GM21360 (cell line): ENCODE measurements around the gene SYNE1.
"Not testable (repeated sequence)": the region's sequence is repeated elsewhere in the genome, so short reads cannot be mapped to it uniquely, and the experiment has no call there.

Experiments
- ATAC-seq: cut with Tn5 transposase; IDR thresholded peaks from one replicate; pipeline ENCODE4 v1.9.1; 2021; ENCODE audit warnings: mild to moderate bottlenecking, moderate library complexity; ENCODE audit not compliant: unreplicated experiment

The SYNE1 gene

GRCh38 chr6:152492281-152492680 lies 144.9 kb downstream of the SYNE1 start:
- ATAC-seq: not testable (repeated sequence)

DNA sequence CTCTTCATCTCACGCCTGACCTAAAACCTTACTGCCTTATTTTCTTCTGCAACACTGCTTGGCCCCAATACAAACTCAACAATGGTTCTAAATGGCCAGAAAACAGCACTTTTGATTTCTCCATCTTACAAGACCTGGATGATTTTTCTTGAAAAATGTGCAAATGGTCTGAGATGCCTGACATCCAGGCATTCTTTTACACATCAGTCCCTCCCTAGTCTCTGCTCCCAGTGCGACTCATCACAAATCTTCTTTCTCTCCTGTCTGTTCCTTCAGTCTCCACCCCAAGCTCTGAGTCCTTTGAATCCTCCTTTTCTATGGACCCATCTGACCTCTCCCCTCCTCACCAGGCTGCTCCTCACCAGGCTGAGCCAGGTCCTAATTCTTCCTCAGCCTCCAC lies 145.7 kb downstream of the SYNE1 start:
- not testable (repeated sequence) for ATAC-seq

- ATAC-seq: not testable (repeated sequence)
These were observed 146.2 kb downstream of the SYNE1 start for GRCh38 chr6:152490971-152491378.

GRCh38 chr6:152484806-152485205 lies 152.4 kb downstream of the SYNE1 start:
- no peak for ATAC-seq

- ATAC-seq: no peak
These were observed 154.9 kb downstream of the SYNE1 start for GRCh38 chr6:152482289-152482688.

DNA sequence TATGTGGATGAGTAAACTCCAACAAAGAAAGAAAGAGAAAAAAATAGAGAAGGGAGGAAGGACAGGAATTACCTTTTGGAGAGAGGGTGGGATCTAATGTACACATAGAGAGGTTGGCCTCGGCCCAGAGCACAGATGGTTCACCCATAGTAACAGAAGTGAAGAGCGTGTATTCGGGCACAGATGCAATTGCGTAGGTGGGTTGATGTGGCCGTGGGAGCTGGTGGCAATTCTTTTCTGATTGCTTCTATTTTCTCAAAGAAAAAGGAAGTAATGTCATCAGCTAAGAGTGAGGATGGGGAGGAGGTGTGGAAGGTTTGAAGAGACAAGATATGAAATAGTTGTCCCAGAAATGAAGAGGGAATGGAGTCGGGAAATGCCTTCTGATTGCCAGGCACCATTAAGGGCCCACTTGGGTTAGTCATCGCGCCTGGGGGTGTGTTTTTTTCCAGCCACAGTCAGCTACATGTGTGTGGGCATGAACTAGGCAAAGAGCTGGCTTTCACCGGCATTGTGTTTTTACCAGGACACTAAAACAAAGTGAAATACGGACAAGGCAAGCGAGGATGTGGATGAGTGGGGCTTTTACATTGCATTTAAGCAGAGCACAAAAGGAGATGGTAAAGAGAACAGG lies 158.7 kb downstream of the SYNE1 start:
- no peak for ATAC-seq

DNA sequence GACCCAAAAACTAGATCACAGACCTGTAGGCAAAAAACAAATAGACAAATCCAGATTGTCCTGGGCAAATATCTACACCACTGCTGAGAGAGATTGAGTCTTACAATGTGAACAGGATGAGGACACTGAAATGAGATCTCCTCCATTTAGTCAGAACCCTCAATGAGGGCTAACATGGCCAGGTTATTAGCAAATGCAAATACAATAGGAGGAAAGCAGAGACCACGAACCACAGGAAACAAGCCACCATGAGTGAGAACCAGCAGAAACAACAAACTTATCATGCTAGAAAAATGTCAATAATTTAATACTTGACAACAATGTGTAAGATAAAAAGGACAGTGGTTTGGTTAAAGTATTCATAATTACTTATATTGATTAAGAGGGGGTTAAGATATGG lies 162.8 kb downstream of the SYNE1 start:
- ATAC-seq: no peak

GRCh38 chr6:152472325-152472724 lies 164.8 kb downstream of the SYNE1 start:
- no peak for ATAC-seq

- ATAC-seq: no peak
These were observed 165.5 kb downstream of the SYNE1 start for GRCh38 chr6:152471456-152472265.

GRCh38 chr6:152463164-152463563 lies 174.0 kb downstream of the SYNE1 start:
- ATAC-seq: no peak

- ATAC-seq: no peak
These were observed 174.4 kb downstream of the SYNE1 start for GRCh38 chr6:152462716-152463115.

GRCh38 chr6:152461556-152461955 lies 175.6 kb downstream of the SYNE1 start:
- no peak for ATAC-seq

DNA sequence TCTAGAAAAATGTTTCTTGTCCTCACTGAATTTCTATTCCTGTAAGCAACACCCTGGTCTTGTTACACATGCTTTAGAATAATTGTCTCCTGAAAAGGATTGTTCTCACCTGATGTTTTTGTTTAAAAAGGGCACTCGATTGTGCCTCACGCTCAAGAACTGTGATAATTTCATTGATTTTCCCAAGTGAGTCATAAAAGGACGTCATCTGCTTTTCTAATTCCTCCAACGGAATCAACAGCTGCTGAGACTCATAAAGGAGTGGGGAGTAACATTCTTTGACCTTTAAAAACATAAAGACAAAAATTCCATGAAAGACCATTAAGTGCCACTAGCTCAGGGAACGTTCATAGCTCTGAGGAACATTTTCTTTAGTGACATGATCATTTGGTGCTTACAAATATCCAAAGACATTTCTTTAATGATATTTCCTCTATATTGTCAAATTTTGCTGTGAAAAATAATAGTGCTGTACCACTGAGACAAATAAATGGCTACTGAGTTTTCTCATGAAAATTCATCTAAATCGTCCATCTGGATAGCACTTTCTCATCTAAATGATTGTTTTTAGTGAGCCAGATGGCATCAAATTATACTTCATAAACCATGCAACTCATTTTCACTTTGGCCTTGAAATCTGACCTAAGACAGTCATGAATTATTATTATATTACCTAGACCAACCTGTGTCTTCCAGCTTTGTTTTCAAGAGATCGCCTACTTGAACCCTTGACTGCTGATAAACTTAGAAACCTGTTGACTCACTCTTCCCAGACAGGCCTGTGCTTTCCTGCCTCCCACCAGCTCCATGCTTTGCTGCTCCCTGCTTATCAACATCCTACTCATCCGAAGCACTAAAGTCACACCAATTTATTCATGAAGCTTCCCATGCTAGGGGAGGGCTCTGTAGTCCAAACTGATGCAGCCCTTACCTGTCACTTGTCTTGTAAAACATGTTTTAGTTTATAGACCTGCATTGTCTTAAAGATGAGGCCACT lies 178.2 kb downstream of the SYNE1 start:
- no peak for ATAC-seq

DNA sequence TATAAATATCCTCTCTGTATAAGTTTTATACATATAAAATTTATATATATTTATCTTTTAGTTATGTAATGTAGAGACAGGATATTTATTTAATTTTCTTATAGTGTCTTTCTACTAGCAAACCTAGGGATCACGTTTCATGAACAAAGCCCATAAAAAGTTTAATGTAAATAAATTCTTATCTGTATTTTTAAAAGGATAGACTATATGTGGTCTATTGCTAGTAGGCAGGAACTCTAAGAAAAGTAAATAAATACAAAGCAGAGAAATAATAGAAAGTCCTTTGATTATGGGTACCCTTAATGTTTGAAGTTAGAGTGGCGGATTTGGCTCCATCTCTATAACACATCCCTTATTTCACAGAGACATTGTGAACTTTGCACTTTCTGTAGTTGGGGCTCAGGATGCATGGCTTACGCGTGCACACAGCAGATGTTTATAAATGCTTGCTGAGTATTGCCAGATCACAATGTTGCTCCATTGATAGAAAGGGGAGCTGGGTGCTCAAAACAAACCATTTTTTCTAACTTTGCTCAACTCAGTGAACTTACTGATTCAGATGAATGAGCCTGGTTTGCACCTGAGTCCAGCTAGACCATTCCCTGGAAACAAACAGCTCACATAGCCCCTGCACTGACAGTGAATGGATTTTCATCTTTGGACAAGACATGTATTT lies 179.1 kb downstream of the SYNE1 start:
- ATAC-seq: no peak

DNA sequence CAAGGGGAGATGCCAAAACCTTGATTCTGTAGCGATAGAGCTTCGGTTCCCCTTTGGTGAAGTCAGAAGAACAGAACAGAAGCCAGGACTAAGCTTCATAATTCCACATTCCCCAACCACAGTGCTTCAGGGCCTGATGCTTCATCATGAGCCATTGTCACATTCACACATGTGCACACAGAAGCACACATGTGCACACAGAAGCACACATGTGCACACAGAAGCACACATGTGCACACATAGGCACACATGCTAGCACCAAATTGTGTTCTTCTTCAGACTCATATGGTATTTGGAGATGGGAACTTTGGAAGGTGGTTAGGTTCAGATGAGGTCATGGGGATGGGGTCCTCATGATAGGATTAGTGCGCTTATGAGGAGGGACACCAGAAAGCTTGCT lies 183.2 kb downstream of the SYNE1 start:
- ATAC-seq: no peak

GRCh38 chr6:152453421-152453820 lies 183.7 kb downstream of the SYNE1 start:
- ATAC-seq: no peak

DNA sequence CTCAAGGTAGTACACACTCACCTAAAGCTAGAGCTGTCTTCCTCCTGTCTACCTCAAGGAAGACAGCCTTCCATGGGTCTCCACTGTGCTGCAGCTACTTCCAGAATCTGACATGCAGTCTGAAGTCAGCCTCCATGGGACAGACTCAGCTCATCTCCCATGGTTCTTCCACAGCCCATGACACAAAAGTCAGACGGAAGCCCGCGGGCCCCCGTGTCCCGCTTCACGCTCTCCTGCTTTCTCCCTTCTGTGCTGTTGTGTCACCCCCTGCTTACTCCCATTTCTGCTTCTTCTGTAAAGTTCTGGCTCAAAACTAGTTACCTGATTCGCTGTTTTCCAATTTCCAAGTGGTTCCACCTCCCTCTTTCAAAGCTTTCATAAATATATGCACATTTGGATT lies 184.5 kb downstream of the SYNE1 start:
- no peak for ATAC-seq

GRCh38 chr6:152450519-152450918 lies 186.6 kb downstream of the SYNE1 start:
- ATAC-seq: no peak

GRCh38 chr6:152441902-152442301 lies 195.3 kb downstream of the SYNE1 start:
- ATAC-seq: no peak

DNA sequence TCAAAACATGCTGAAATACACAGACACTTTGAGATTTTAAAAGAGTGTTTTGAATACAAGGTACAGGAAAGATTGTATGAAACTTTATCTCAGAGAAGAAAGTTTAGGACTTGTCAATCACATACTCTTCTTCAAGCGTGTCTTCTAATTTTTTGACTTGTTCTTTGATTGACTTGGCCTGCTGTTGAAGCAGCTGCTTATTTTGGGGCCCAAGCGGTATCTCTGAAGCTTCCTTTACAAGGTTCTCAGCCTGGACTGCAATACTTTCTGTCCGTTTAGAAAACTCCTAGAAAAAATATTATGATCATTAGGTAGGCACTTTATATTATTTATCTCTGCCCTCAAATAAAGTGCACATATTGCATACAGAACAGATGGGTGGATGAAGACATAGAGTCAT lies 201.3 kb downstream of the SYNE1 start:
- no peak for ATAC-seq

DNA sequence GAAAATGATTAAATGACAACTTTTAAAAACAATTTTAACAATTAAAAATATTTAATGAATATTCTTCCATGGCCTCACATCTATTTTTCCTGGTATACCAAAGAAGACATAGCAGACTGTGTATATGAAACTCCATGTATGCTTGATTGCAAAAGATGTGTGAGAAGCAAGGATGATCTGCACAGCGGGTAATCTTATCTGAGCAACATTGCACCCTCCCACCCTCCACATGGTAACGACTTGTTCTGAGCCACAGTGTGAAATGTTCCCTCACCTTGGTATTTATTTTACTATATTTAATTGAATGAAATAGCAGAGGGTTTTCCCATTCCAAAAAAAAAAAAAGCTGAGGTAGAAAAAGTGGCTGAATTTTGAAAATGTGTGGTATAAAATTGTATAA lies 204.4 kb downstream of the SYNE1 start:
- ATAC-seq: no peak
